WTC11 (cell line): ENCODE results near the gene PSMA7.

ENCODE experiments used
- ELF4 ChIP-seq: sonication (generic); formaldehyde crosslinking; IDR thresholded peaks from 2 replicates; pipeline ENCODE4 v1.8.1; 2022; ENCODE audit warnings: low read depth, mild to moderate bottlenecking, moderate library complexity, missing genetic modification reagents
- FOXP1 ChIP-seq: sonication (generic); formaldehyde crosslinking; IDR thresholded peaks from 2 replicates; pipeline ENCODE4 v1.8.0; 2022; ENCODE audit warnings: missing genetic modification reagents, mild to moderate bottlenecking, moderate library complexity, borderline replicate concordance
- NR2C2 ChIP-seq: sonication (generic); formaldehyde crosslinking; IDR thresholded peaks from 2 replicates; pipeline ENCODE4 v1.8.0; 2022; ENCODE audit warnings: mild to moderate bottlenecking, missing genetic modification reagents
- NR3C1 ChIP-seq: sonication (generic); formaldehyde crosslinking; conservative IDR thresholded peaks from 2 replicates; pipeline ENCODE4 v1.8.1; 2023; ENCODE audit warnings: low read depth, mild to moderate bottlenecking, missing genetic modification reagents
- RELA ChIP-seq: sonication (generic); formaldehyde crosslinking; IDR thresholded peaks from 2 replicates; pipeline ENCODE4 v1.8.1; 2022; ENCODE audit warnings: missing genetic modification reagents, mild to moderate bottlenecking, borderline replicate concordance
- ZNF121 ChIP-seq: sonication (generic); formaldehyde crosslinking; IDR thresholded peaks from 2 replicates; pipeline ENCODE4 v1.8.0; 2023; ENCODE audit warnings: missing genetic modification reagents
- ZNF416 ChIP-seq: fragments of 250-450 bp; sonication (Bioruptor Pico); IDR thresholded peaks from 2 replicates; pipeline ENCODE4 v1.9.0; 2021; ENCODE audit warnings: mild to moderate bottlenecking, inconsistent platforms
- TF ChIP-seq, protein P1 (sequence below): sonication (generic); formaldehyde crosslinking; IDR thresholded peaks from 2 replicates; pipeline ENCODE4 v1.8.0; 2022; ENCODE audit warnings: mild to moderate bottlenecking, missing genetic modification reagents
- TF ChIP-seq, protein P2 (sequence below): fragments of 200-600 bp; IDR thresholded peaks from 2 replicates; pipeline ENCODE4 v1.8.0; 2022; ENCODE audit warnings: antibody characterized with exemption
- TF ChIP-seq, protein P3 (sequence below): fragments of 250-450 bp; sonication (Bioruptor Pico); IDR thresholded peaks from 2 replicates; pipeline ENCODE4 v2.1.2; 2022; ENCODE audit warnings: mild to moderate bottlenecking, moderate library complexity
- TF ChIP-seq, protein P4 (sequence below): sonication (generic); formaldehyde crosslinking; IDR thresholded peaks from 2 replicates; pipeline ENCODE4 v1.8.0; 2023; ENCODE audit warnings: missing genetic modification reagents, mild to moderate bottlenecking, borderline replicate concordance

DNA sequence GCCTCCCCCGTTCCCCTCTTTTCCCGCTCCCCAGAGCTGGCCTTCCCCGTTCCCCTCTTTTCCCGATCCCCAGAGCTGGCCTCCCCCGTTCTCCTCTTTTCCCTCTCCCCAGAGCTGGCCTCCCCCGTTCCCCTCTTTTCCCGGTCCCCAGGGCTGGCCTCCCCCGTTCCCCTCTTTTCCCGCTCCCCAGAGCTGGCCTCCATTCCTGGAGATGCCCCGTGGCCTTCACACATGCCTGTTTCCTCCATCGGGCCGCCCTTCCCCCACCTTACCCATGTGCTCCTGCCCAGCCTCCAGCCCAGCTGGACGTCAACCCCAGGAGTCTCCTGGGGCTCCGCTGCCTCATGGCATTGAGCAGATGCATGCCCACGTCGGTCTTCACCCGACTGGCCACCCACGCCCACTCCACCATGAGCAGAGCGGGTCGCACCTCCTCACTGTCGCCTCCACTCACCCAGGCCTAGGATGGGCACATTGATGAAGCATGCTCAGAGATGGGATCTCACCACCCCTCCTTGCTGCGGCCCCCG is 8.7 kb upstream of the PSMA7 start:
- TF ChIP-seq, protein P1, sequence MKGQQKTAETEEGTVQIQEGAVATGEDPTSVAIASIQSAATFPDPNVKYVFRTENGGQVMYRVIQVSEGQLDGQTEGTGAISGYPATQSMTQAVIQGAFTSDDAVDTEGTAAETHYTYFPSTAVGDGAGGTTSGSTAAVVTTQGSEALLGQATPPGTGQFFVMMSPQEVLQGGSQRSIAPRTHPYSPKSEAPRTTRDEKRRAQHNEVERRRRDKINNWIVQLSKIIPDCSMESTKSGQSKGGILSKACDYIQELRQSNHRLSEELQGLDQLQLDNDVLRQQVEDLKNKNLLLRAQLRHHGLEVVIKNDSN (CRISPR knock-in tag), result no peak
- TF ChIP-seq RELA (CRISPR knock-in tag) (no peak), FOXP1 (CRISPR knock-in tag) (no peak), ZNF416 (CRISPR knock-in tag) (no peak), ZNF121 (CRISPR knock-in tag) (no peak), NR3C1 (CRISPR knock-in tag) (no peak), NR2C2 (CRISPR knock-in tag) (no peak), ELF4 (CRISPR knock-in tag) (no peak)
- TF ChIP-seq, protein P2, sequence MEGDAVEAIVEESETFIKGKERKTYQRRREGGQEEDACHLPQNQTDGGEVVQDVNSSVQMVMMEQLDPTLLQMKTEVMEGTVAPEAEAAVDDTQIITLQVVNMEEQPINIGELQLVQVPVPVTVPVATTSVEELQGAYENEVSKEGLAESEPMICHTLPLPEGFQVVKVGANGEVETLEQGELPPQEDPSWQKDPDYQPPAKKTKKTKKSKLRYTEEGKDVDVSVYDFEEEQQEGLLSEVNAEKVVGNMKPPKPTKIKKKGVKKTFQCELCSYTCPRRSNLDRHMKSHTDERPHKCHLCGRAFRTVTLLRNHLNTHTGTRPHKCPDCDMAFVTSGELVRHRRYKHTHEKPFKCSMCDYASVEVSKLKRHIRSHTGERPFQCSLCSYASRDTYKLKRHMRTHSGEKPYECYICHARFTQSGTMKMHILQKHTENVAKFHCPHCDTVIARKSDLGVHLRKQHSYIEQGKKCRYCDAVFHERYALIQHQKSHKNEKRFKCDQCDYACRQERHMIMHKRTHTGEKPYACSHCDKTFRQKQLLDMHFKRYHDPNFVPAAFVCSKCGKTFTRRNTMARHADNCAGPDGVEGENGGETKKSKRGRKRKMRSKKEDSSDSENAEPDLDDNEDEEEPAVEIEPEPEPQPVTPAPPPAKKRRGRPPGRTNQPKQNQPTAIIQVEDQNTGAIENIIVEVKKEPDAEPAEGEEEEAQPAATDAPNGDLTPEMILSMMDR, result no peak
- TF ChIP-seq, protein P3, sequence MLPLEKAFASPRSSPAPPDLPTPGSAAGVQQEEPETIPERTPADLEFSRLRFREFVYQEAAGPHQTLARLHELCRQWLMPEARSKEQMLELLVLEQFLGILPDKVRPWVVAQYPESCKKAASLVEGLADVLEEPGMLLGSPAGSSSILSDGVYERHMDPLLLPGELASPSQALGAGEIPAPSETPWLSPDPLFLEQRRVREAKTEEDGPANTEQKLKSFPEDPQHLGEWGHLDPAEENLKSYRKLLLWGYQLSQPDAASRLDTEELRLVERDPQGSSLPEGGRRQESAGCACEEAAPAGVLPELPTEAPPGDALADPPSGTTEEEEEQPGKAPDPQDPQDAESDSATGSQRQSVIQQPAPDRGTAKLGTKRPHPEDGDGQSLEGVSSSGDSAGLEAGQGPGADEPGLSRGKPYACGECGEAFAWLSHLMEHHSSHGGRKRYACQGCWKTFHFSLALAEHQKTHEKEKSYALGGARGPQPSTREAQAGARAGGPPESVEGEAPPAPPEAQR (CRISPR knock-in tag), result no peak
- TF ChIP-seq, protein P4, sequence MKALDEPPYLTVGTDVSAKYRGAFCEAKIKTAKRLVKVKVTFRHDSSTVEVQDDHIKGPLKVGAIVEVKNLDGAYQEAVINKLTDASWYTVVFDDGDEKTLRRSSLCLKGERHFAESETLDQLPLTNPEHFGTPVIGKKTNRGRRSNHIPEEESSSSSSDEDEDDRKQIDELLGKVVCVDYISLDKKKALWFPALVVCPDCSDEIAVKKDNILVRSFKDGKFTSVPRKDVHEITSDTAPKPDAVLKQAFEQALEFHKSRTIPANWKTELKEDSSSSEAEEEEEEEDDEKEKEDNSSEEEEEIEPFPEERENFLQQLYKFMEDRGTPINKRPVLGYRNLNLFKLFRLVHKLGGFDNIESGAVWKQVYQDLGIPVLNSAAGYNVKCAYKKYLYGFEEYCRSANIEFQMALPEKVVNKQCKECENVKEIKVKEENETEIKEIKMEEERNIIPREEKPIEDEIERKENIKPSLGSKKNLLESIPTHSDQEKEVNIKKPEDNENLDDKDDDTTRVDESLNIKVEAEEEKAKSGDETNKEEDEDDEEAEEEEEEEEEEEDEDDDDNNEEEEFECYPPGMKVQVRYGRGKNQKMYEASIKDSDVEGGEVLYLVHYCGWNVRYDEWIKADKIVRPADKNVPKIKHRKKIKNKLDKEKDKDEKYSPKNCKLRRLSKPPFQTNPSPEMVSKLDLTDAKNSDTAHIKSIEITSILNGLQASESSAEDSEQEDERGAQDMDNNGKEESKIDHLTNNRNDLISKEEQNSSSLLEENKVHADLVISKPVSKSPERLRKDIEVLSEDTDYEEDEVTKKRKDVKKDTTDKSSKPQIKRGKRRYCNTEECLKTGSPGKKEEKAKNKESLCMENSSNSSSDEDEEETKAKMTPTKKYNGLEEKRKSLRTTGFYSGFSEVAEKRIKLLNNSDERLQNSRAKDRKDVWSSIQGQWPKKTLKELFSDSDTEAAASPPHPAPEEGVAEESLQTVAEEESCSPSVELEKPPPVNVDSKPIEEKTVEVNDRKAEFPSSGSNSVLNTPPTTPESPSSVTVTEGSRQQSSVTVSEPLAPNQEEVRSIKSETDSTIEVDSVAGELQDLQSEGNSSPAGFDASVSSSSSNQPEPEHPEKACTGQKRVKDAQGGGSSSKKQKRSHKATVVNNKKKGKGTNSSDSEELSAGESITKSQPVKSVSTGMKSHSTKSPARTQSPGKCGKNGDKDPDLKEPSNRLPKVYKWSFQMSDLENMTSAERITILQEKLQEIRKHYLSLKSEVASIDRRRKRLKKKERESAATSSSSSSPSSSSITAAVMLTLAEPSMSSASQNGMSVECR, result no peak
